ENCODE data around the gene FOXL1. TPM values are rescaled to one million over a fixed set of nuclear protein-coding genes. Genes with fewer than 3 reads are reported as not detected.

The FOXL1 gene
- total and polyA plus RNA-seq, 9 of the 15 experiments (the other 6 are each of a cell fraction or from before 2014, with no cell fraction given) = not detected

DNA sequence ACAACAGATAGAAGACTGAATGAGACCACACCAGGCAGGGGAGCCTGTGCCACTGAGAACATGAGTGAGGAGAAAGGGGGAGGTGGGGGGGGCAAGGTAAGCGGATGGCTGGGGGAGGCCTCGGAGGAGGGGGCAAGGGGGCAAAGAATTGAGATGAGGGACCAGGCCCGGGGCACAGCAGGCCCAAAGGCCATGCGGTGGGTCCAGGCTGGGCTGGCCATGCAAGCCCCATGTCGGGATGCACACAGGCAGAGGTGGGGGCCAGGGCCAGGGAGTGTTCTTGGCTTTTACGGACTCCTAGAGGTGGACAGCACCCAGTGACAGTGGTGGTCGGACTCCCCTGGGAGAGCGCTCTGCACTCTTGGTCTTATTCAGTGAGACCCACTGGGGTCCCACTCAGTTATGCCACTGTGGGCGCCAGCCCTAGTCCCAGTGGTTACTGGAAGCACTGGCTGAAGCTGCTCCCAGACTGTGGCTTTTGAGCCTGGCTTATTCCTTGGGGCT, 18.5 kb upstream of the FOXL1 start (continued):
- TF ChIP-seq, protein P1, sequence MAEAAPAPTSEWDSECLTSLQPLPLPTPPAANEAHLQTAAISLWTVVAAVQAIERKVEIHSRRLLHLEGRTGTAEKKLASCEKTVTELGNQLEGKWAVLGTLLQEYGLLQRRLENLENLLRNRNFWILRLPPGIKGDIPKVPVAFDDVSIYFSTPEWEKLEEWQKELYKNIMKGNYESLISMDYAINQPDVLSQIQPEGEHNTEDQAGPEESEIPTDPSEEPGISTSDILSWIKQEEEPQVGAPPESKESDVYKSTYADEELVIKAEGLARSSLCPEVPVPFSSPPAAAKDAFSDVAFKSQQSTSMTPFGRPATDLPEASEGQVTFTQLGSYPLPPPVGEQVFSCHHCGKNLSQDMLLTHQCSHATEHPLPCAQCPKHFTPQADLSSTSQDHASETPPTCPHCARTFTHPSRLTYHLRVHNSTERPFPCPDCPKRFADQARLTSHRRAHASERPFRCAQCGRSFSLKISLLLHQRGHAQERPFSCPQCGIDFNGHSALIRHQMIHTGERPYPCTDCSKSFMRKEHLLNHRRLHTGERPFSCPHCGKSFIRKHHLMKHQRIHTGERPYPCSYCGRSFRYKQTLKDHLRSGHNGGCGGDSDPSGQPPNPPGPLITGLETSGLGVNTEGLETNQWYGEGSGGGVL (CRISPR knock-in tag; IDR thresholded peaks at IDR 0.05) = no peak
- TF ChIP-seq POLR2A (conservative IDR thresholded peaks at IDR 0.05) (no peak), LEF1 (IDR thresholded peaks at IDR 0.05) (no peak), PCBP1 (IDR thresholded peaks at IDR 0.05; ENCODE audit: low read depth, low read length, poor library complexity, severe bottlenecking) (no peak), ZNF184 (CRISPR knock-in tag; IDR thresholded peaks at IDR 0.05) (no peak), PTBP1 (IDR thresholded peaks at IDR 0.05; ENCODE audit: low read depth, low read length) (no peak)

DNA sequence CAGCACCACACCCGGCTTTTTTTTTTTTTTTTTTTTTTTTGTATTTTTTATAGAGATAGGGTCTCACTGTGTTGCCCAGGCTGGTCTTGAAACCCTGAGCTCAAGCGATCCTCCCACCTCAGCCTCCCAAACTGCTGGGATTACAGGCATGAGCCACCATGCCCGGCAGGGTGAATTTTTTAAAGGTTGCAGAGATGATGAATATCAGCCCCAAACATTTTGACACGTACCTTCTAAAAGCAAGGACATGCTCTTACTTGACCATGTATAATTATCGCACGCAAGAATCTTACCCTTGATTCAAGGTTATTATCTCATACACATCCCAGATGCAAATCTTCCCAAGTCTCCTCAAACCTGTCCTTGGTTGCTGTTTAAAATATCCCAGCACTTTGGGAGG, 16.0 kb upstream of the FOXL1 start:
- no peaks in the 10 kb centered on the region for H3K79me2 ChIP-seq (ENCODE audit: control insufficient read depth, insufficient read depth, low read length)
- H3K36me3 ChIP-seq (ENCODE audit: control insufficient read depth, insufficient read depth, low read length) = no peaks in the 10 kb centered on the region
- ChIA-PET CTCF (ENCODE audit: low intra/inter-chr PET ratio) (interaction anchor here (2.5 kb wide), 1 partner anchor 716 kb away, joined by 38 read pairs; no protein-coding TSS in a partner anchor), POLR2A (no interaction called here)
- peaks cover 0 to 11% of the 10 kb centered on the region in 2 experiments; a peak in 1 of 5 replicates for H3K4me1 ChIP-seq (replicated peaks in 1 of 2; ENCODE audit: control insufficient read depth in 2 of 2, insufficient read depth in 2 of 2, low read length in 2 of 2)
- H3K4me3 ChIP-seq = no peak overlapping the region
- H3K4me2 ChIP-seq (ENCODE audit: insufficient read depth, low read length) = no peak overlapping the region
- DNase-seq (ENCODE audit: extremely low read depth in 1 of 4, low spot score in 3 of 4) (no peak), FAIRE-seq (no peak), ATAC-seq (no peak)
- TF ChIP-seq LARP7 (IDR thresholded peaks at IDR 0.05) (no peak), HDAC2 (IDR thresholded peaks at IDR 0.05) (no peak), ZNF584 (CRISPR knock-in tag; IDR thresholded peaks at IDR 0.05; ENCODE audit: low read depth) (no peak), ZNF431 (CRISPR knock-in tag; IDR thresholded peaks at IDR 0.05) (no peak)
- H3K9me3 ChIP-seq (replicated peaks; ENCODE audit: control insufficient read depth, insufficient read depth, low read depth, low read length) = no peaks in the 10 kb centered on the region
- no peaks in the 10 kb centered on the region for H4K20me1 ChIP-seq (replicated peaks; ENCODE audit: control insufficient read depth, insufficient read depth, low read length)
- H3K9ac ChIP-seq (ENCODE audit: insufficient read depth in 1 of 2, low read depth in 2 of 2, low read length in 2 of 2) = no peak overlapping the region
- WGBS (ENCODE audit: insufficient coverage, low coverage, missing lambda C conversion rate) = 10% methylated on average over 5 of the region's 6 CpGs
- peaks cover 33 to 47% of the 10 kb centered on the region in 2 experiments; a peak in 4 of 5 replicates for H3K27me3 ChIP-seq (ENCODE audit: control insufficient read depth in 2 of 2, insufficient read depth in 2 of 2, low read length in 2 of 2)
- in situ Hi-C loops (cut with MboI) = loop anchor here (10.0 to 25.0 kb wide), 2 partner anchors 712 to 1075 kb away; no protein-coding TSS in a partner anchor
- no peaks in the 10 kb centered on the region for H3K9me1 ChIP-seq (ENCODE audit: control insufficient read depth, insufficient read depth, low read length)
- no TSS peak for BruUV-seq (replicated peaks)
- no peak overlapping the region for H2AFZ ChIP-seq (ENCODE audit: low read depth, low read length)
- no peak overlapping the region for H3K27ac ChIP-seq (ENCODE audit: extremely low read depth, low read depth, low read length)
- intact Hi-C loops (cut with micrococcal nuclease) = loop anchor here (5.0 to 10.0 kb wide), 3 partner anchors 310 to 1075 kb away; no protein-coding TSS in a partner anchor

Measured in K562 (cell line).